ENCODE data around the gene KATNAL1.

Gene KATNAL1

GRCh38 chr13:30332456-30333143 lies 25.2 kb upstream of the KATNAL1 start:
- no peak for ATAC-seq

- no peak for ATAC-seq
These were observed 24.0 kb upstream of the KATNAL1 start for GRCh38 chr13:30331331-30331771.

DNA sequence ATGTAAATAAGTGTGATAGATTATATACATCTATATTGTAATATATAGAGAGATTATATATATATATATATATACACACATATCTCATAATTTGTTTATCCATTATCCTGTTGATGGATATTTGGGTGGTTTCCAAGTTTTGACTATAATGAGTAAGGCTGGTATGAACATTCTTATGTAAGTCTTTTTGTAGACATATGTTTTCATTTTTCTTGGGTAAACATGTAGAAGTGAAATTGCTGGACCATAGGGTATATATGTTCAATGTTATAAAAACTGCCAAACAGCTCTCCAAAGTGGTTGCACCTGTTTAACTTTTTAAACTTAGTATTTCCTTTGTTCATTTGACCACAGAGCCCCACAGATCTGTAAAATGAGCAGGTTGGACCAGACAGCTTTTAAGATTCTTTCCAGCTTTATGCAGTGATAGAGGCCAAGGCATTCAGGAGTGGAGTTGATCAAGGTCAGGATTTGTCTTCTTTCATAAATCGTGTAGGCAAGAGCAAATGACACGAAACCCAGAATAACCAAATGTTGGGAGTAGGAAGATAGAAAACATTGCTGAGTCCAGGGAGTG lies 21.7 kb upstream of the KATNAL1 start:
- no peak for ATAC-seq

DNA sequence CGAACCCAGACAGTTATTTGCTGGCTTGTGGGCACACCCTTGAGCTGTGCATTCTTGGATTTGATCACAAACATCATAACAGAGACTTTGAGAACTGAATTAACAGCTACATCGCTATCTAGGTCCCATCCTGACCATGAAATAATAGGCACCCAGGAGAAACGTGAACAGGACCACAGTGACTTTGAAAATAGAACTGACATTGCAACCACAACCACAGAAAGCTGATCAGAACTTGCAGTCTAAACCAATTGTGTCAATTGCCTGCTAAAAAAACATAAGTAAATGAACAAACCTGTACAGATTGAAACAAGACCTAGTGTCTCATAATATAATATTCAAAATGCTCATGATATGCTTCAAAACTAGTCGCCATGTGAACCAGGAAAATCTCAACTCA lies 18.3 kb upstream of the KATNAL1 start:
- ATAC-seq, result no peak

- no peak for ATAC-seq
These were observed 16.2 kb upstream of the KATNAL1 start for GRCh38 chr13:30323524-30323923.

GRCh38 chr13:30322428-30322827 lies 15.1 kb upstream of the KATNAL1 start:
- no peak for ATAC-seq

DNA sequence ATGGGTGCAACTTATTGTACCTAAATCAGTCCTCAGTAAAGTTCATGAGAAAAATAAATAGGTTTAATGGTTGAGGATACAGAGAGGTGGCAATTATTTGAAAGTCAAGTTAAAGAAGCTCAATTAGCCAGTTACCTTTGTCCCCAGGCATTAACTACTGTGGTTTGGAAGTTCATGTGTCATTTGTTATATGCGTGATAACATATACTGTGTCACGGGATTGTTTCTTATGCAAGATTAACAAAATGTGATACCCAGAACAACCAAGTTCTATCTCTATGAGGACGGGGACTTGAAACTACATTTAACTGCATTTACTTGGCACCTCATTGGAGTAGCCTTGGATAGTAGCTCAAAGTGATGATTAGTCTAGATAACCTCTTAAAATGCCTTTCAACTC lies 13.9 kb upstream of the KATNAL1 start:
- no peak for ATAC-seq

DNA sequence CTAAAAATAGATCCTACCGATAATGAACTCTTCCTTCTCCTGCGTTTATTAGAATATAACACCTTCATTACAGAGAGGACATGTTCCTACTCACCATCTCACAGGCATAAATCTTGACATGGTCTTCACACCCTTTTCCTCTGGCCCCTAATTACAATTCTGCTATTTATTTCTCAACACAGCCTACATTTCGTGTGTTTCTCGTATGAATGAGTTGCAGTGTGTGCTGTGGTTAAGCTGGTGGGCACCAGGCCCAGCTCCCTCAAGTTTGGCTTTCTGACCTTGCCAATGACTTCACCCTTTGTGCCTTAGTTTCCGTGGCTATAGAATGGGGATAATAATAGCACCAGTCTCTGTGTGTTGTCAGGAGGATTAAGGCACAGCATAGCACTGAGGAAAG lies 12.3 kb upstream of the KATNAL1 start:
- no peak for ATAC-seq

DNA sequence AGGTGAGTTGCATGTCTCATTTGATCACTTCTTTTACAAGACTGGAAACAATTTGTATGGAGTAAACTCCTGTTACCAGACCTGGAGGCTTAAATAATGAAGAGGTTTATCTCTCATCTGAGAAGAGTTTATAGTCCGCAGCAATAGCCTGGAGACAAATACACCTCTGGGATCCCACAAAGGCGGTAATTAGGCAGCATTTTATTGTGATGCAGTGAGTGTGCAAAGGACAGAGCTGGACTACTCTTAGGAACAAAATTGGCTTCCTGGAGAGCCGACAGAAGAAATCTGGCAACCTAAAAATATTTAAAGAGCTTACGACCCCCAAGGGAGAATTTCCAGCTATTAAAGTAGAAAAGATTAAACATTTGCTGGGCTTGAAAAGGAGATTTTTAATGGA lies 11.8 kb upstream of the KATNAL1 start:
- no peak for ATAC-seq

DNA sequence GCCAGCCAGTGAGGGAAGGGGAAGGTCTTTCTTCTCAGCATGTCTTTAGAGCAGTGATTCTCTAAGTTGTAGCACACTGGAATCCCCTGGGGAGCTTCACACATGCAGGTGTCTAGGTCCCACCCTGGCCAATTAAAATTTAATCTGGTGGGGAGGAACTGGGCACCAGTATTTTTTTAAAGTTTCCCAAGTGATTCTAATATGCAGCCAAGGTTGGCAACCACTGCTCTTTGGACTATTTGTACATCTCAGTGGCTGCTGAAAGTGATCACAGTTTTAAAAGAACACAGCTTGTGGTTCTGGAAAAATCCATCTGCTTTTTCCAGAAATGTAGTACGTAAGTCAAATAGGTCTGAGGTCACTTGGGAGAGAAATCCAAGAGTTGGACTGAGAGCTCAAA lies 10.7 kb upstream of the KATNAL1 start:
- ATAC-seq, result no peak

DNA sequence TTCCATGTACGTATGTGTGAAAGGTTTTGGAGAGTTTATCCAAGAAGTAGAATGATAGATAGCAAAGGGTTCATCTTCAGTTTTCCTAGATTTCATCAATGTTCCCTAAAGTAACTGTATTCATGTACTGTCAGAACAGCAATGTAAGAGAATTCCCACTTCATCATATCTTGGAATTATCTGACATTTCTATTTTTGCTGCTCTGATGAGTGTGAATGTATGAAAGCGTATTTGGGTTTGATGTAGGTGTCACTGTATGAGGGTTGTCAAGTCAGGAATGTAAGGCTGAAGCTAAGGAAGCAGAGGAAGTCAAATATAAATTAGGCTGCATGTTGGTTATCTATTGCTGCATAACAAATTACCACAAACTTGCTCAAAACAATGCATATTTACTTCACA lies 7.2 kb upstream of the KATNAL1 start:
- ATAC-seq, result no peak

DNA sequence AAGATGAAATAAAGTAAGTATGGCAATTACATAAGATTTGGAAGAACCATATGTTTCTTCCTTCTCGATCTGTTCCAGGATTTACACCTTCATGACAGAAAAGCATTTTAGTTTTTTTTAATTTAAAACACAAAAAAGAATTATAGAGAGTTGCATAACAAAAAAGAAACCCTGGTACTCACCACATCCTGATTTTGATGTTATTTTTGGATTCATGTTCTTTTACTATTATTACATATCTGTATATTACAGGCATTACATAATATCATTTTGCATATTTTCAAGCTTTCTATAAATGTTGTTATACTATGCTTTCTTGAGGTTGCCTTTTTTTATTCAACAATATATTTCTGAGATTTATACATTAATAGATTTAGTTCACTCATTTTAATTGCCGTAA lies 6.7 kb upstream of the KATNAL1 start:
- no peak for ATAC-seq

DNA sequence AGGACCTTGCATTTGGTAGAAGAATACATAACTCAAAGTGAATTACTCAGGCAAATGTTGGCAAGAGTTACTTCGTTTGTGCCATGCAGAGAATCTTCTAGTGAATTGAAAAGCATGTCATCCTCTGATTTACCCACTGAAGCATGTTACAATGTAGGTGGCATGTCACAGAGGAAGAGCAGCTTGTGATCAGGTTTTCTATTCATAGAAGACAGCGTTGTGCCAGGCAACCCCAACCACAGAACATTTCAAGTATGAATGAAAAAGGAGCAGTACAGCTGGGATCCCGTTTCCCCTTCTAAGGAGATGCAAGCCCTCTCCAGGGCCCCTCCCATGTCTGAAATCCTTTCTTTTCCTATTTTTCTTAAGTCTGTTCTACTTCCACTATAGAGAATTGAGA lies 6.0 kb upstream of the KATNAL1 start:
- ATAC-seq, result no peak

GRCh38 chr13:30312904-30313303 lies 5.6 kb upstream of the KATNAL1 start:
- no peak for ATAC-seq

DNA sequence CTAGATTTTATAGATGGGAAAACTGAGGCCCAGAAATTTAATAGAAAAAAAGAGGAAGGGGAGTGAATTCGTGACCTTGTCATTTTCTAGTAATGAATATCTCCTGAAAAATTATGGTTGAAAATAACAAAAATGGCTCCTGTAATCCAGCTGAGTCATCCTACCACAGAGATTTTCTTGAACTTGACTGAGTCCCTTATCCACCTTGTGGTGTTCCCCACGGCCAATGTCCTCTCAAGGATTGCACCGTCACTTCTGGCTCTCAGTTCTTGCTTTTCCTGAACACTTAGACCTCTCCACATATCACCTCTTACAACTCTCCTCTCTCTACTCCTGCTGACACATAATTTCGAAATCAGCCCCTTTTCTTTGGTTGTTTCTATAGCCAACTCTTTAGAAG lies 1.2 kb upstream of the KATNAL1 start:
- ATAC-seq, result no peak

DNA sequence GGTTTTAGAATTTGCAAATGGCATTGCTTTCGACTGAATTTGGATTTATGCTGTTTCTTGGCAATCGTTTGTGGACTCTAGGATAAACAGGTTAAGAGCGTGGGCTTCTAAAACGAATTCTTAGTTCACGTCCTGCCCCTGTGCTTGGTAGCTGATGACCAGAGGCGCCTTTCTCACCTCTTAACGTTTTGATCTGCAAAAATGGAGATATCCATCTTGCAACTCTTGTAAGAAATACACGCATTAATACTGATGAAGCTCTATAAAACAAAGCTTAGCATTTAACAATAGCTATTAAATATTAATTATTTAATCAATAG lies 580 bp upstream of the KATNAL1 start:
- no peak for ATAC-seq

GRCh38 chr13:30306762-30307193 lies 573 bp downstream of the KATNAL1 start:
- ATAC-seq, result peak; percentile 93 to 96

GRCh38 chr13:30305456-30305970 lies 1.8 kb downstream of the KATNAL1 start:
- ATAC-seq, result no peak

GRCh38 chr13:30303269-30303668 lies 4.1 kb downstream of the KATNAL1 start:
- ATAC-seq, result no peak

- ATAC-seq, result no peak
These were observed 5.5 kb downstream of the KATNAL1 start for GRCh38 chr13:30301827-30302226.

- no peak for ATAC-seq
These were observed 6.8 kb downstream of the KATNAL1 start for GRCh38 chr13:30300596-30300995.

DNA sequence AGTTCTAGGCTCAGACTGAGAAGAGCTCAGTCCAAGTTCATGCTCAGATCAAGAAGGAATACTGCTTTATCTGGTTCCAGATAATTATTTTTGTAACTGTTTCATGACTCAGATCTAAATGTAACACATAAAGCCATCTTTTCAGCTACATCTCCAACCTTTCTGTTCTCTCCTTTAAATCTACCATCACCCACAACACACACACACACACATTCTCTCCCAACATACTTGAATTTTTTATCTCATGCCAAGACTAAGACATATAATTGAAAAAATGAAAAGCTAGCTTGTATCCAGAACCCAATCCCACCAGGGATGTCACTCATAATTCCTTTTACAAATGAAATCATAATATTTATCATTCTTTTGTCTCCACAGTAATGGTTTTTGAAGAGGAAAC lies 7.6 kb downstream of the KATNAL1 start:
- no peak for ATAC-seq

GRCh38 chr13:30295116-30295515 lies 12.2 kb downstream of the KATNAL1 start:
- ATAC-seq, result no peak

- ATAC-seq, result no peak
These were observed 13.3 kb downstream of the KATNAL1 start for GRCh38 chr13:30294004-30294403.

DNA sequence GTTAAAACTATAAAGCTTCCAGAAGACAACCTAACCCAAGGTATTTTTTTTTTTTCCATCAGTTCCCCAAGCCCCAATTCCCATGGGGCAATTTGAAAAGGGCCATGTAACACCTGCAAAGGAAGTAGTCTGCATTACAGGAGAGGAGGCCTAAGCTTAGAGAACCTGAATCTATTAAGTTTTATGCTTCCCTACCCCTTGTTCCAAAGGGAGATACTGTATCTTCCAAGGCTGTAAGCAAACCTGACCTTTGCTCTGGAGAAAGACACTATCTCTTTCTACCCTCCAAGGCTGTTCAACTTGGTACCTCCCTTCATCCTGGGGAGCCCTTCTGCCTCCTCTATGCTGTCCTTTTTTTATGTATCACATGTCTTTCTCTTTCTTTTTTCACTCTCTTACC lies 15.0 kb downstream of the KATNAL1 start:
- ATAC-seq, result no peak
